Fibroblast of mammary gland (primary cell): ENCODE measurements around the gene NCKAP1.
A peak's percentile ranks its signal among the peaks of the same experiment; 100 is the strongest.

Experiments used
- DNase-seq: peaks from one replicate; pipeline ENCODE4 v3.0.0-alpha.2; 2010; ENCODE audit warnings: low read depth
- H3K4me3 ChIP-seq: 2 replicates; pipeline ENCODE4 v1.5.1; 2011; ENCODE audit warnings: low read depth, mild to moderate bottlenecking, low read length, moderate library complexity; ENCODE audit not compliant: control insufficient read depth
- TF ChIP-seq, protein P1 (sequence below): conservative IDR thresholded peaks from 2 replicates; pipeline ENCODE4 v1.5.1; 2011; ENCODE audit warnings: low read depth, low read length, inconsistent platforms; ENCODE audit not compliant: control insufficient read depth, insufficient read depth

NCKAP1 gene

DNA sequence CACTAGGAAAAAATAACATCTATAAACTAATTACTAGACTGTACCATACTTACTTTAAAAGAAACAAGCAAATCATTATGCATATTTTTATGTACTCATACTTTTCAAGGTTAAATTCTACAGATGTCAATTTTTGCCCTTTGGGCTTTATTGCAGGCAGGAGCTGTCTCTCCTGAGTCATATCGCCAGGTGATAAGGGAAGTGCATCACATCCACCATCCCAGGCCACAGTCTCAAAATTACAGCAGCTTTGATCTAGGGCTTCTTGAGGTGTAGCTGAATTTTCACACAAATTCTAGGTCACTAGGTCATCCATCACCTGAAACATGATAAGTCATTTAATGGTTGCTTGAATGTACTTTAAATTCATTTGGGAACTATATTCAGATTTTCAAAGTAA is 133.4 kb downstream of the NCKAP1 start:
- no peak overlapping the region for H3K4me3 ChIP-seq
- no peak for DNase-seq
- TF ChIP-seq, protein P1, sequence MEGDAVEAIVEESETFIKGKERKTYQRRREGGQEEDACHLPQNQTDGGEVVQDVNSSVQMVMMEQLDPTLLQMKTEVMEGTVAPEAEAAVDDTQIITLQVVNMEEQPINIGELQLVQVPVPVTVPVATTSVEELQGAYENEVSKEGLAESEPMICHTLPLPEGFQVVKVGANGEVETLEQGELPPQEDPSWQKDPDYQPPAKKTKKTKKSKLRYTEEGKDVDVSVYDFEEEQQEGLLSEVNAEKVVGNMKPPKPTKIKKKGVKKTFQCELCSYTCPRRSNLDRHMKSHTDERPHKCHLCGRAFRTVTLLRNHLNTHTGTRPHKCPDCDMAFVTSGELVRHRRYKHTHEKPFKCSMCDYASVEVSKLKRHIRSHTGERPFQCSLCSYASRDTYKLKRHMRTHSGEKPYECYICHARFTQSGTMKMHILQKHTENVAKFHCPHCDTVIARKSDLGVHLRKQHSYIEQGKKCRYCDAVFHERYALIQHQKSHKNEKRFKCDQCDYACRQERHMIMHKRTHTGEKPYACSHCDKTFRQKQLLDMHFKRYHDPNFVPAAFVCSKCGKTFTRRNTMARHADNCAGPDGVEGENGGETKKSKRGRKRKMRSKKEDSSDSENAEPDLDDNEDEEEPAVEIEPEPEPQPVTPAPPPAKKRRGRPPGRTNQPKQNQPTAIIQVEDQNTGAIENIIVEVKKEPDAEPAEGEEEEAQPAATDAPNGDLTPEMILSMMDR, result no peak

DNA sequence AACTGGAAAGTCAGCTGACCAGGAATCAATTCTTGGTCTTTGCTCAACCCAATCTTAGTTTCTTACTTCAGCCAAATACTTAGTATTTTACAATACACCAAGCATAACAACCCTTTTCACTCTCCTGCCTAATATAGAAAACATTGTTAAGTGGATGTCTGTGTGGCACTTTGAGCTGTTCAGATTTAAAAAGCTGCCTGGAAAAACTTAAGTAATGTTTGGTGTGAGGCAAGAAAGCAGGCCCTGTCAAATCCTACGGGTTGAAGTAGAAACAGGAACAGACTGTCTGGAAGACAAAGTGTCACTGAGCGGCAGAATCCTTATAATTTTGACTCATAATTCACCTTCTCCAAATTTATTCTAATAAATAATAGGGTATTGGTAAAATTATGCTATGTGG is 134.7 kb downstream of the NCKAP1 start:
- H3K4me3 ChIP-seq, result no peak overlapping the region
- TF ChIP-seq, protein P1, result no peak
- no peak for DNase-seq

DNA sequence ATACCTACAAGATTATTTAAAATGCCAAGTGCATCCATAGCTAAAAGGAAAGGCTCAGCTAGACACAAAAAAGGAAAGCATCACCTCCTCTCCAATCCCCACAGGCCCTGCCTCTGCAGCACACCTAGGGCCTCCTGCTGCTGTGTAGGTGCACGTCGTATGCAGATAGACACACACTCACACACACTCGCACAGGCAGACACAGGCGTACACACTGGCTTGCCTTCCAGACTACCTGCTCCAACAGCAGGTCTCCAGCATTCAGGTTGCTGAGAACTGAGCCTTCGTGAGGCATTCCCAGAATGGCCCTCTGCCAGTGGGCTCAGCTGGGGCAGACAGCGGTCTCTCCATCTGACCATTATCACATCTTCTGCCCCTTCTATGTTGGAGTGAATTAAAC is 136.5 kb downstream of the NCKAP1 start:
- TF ChIP-seq, protein P1, result no peak
- DNase-seq, result no peak
- no peak overlapping the region for H3K4me3 ChIP-seq

DNA sequence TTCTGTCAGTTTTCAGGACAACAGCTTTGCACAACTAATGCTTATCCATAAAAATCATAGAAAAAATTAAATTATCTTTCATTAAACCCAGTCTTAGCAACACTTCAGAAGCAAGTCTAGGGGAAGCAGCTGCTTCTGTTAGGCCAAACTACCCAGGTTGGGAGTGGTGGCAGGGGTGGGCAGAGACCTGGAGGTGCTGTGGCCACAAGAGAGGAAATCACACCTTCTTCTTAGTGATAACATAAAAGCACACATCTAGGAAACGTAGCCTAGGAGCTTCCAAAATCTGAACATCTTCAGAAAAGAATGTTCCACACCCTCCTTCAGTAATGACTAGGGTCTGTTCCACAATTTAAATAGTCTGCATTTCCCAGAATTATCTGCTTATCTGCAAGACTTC is 139.5 kb downstream of the NCKAP1 start:
- DNase-seq, result no peak
- TF ChIP-seq, protein P1, result no peak
- H3K4me3 ChIP-seq, result no peak overlapping the region

DNA sequence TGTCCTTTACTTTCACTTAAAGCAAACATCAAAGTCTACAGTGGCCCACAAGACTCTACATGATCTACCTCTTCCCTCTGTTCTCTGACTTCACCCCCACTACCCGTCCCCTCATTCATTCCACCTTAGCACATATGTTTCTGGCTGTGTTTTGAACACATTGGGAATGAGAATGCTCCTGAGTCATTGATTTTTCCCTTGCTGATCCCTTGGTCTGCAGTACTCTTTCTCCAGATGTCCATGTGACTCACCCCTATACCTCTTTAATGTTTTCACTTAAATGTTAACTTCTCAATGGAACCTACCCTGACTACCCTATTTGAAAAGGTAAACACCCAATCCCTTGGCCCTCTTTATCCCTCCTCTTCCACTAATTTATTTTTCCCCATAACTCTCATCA is 141.1 kb downstream of the NCKAP1 start:
- TF ChIP-seq, protein P1, result no peak
- DNase-seq, result peak; percentile 91
- H3K4me3 ChIP-seq, result no peak overlapping the region

DNA sequence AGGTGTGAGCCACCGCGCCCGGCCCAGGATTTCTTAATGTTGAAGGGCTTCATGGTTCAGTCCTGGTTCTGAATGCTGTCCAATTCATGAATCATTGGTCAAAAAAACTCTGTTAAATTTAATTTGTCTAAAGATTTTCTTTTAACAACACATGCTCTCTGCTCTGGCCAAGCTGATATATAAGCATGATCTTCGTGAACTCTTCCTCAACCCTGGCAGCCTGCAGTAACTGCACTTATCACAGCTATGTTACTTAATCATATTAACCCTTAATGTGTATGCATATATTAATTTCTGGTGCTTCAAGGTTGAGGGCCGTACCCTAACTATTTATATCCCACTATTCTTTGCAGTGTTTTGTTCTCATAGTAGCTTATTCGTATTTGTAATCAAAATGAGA is 142.5 kb downstream of the NCKAP1 start:
- DNase-seq, result no peak
- no peak overlapping the region for H3K4me3 ChIP-seq
- TF ChIP-seq, protein P1, result no peak

DNA sequence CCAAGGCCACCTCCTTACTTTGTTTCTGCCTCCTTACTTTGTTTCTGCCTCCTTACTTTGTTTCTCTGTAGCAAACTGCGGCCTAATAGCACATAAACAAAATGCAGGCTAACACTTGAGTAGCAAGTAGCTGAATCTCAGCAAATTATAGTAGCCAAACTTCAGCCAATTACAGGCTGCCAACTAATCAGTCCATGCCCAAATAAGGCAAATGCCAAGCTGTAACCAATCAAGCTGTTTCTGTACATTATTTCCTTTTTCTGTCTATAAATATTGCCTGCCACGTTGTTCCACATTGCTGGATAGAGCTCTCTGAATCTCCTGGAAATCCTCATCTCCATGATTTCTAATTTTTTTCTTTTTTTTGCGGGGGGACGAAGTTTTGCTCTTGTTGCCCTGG is 143.1 kb downstream of the NCKAP1 start:
- no peak overlapping the region for H3K4me3 ChIP-seq
- TF ChIP-seq, protein P1, result no peak
- no peak for DNase-seq
